Chondrocyte (in vitro differentiated cells): ENCODE measurements around the gene ALDOC. TPM values are rescaled to one million over a fixed set of nuclear protein-coding genes. Genes with fewer than 3 reads are reported as not detected.
"Not testable (repeated sequence)": the region's sequence is repeated elsewhere in the genome, so short reads cannot be mapped to it uniquely, and the experiment has no call there.

Experiments used
- DNase-seq: peaks from one replicate; pipeline ENCODE4 v3.0.0; 2021; ENCODE audit warnings: mixed read lengths, low spot score
- H3K27ac Mint-ChIP-seq: one replicate; pipeline ENCODE4 v1.8.0; 2021; ENCODE audit warnings: mild to moderate bottlenecking, moderate library complexity, mixed read lengths; ENCODE audit not compliant: unreplicated experiment
- H3K27me3 Mint-ChIP-seq: 2 replicates; pipeline ENCODE4 v1.8.0; 2021; ENCODE audit warnings: low read depth, mixed read lengths
- H3K36me3 Mint-ChIP-seq: 2 replicates; pipeline ENCODE4 v1.8.0; 2021; ENCODE audit warnings: low read depth, mixed read lengths
- H3K4me1 Mint-ChIP-seq: 2 replicates; pipeline ENCODE4 v1.8.0; 2021; ENCODE audit warnings: low read depth, mild to moderate bottlenecking, mixed read lengths
- H3K4me3 Mint-ChIP-seq: one replicate; pipeline ENCODE4 v1.8.0; 2021; ENCODE audit warnings: mild to moderate bottlenecking, moderate library complexity, mixed read lengths; ENCODE audit not compliant: unreplicated experiment
- H3K9me3 Mint-ChIP-seq: 2 replicates; pipeline ENCODE4 v1.8.0; 2021; ENCODE audit warnings: low read depth, mixed read lengths
- total RNA-seq: library from RNA; stranded (reverse); gene quantifications from 3 replicates; pipeline ENCODE4 v1.2.1, GENCODE V29; 2021
- TF ChIP-seq, protein P1 (sequence below): fragments of 200-600 bp; sonication (generic); IDR thresholded peaks from 2 replicates; pipeline ENCODE4 v1.5.0; 2021; ENCODE audit warnings: antibody characterized with exemption, mild to moderate bottlenecking, moderate library complexity

Gene ALDOC
- total RNA-seq, 1 donor from 2014 or later, result 9.5 TPM

DNA sequence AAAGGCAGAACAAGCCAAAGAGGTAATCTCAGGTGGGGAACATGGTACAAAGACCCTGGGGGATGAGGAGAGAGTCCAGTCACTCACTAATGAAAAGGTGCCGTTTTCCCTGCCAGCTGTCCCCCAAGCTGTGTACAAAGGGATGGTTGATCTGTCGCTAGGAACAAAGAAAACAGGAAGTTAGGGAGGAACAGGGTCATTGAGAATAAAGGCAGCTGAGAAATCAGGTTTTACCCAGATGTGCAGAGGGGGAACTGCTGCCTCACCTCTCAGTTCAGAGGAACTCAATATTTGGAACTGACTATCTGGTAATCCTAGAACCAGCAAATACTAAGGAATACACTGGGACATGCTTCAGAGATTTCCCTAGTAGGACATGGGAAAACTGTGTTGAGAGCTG is 35.8 kb upstream of the ALDOC start:
- H3K36me3 Mint-ChIP-seq, result peaks cover 25% of the 10 kb centered on the region
- TF ChIP-seq, protein P1, sequence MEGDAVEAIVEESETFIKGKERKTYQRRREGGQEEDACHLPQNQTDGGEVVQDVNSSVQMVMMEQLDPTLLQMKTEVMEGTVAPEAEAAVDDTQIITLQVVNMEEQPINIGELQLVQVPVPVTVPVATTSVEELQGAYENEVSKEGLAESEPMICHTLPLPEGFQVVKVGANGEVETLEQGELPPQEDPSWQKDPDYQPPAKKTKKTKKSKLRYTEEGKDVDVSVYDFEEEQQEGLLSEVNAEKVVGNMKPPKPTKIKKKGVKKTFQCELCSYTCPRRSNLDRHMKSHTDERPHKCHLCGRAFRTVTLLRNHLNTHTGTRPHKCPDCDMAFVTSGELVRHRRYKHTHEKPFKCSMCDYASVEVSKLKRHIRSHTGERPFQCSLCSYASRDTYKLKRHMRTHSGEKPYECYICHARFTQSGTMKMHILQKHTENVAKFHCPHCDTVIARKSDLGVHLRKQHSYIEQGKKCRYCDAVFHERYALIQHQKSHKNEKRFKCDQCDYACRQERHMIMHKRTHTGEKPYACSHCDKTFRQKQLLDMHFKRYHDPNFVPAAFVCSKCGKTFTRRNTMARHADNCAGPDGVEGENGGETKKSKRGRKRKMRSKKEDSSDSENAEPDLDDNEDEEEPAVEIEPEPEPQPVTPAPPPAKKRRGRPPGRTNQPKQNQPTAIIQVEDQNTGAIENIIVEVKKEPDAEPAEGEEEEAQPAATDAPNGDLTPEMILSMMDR, result no peak
- no peaks in the 10 kb centered on the region for H3K9me3 Mint-ChIP-seq
- no peak for DNase-seq
- H3K4me3 Mint-ChIP-seq, result no peak overlapping the region
- no peaks in the 10 kb centered on the region for H3K27me3 Mint-ChIP-seq
- no peak overlapping the region for H3K27ac Mint-ChIP-seq
- H3K4me1 Mint-ChIP-seq, result no peaks in the 10 kb centered on the region

DNA sequence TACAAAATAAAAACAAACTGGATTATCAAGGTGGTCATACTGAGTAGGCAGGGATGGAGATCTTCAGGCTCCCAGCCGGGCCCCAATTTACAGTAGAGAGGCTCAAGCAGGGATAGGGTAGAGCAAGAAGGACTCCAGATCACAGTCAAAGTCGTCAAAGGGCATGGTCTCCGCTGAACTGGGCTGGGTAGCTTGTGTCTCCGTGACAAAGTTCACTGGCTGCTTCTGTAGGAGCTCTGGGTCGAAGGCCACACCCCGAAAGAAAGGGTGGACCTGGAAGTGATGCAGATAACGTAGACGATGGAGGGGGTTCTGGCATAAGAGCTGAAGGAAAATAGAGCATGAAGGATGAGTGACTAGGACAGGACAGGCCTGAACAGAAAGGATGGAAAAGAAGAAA is 33.7 kb upstream of the ALDOC start:
- no peaks in the 10 kb centered on the region for H3K9me3 Mint-ChIP-seq
- no peaks in the 10 kb centered on the region for H3K27me3 Mint-ChIP-seq
- DNase-seq, result no peak
- H3K27ac Mint-ChIP-seq, result no peak overlapping the region
- no peak overlapping the region for H3K4me3 Mint-ChIP-seq
- H3K36me3 Mint-ChIP-seq, result peaks cover 11% of the 10 kb centered on the region
- H3K4me1 Mint-ChIP-seq, result no peaks in the 10 kb centered on the region
- TF ChIP-seq, protein P1, result no peak

DNA sequence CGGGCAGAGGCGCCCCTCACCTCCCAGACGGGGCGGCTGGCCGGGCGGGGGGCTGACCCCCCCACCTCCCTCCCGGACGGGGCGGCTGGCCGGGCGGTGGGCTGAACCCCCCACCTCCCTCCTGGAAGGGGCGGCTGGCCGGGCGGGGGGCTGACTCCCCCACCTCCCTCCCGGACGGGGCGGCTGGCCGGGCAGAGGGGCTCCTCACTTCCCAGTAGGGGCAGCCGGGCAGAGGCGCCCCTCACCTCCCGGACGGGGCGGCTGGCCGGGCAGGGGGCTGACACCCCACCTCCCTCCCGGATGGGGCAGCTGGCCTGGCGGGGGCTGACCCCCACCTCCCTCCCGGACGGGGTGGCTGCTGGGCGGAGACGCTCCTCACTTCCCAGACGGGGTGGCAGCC is 27.3 kb upstream of the ALDOC start:
- H3K9me3 Mint-ChIP-seq, H3K27me3 Mint-ChIP-seq, H3K27ac Mint-ChIP-seq, H3K4me3 Mint-ChIP-seq, H3K4me1 Mint-ChIP-seq, H3K36me3 Mint-ChIP-seq, DNase-seq: not testable (repeated sequence)

DNA sequence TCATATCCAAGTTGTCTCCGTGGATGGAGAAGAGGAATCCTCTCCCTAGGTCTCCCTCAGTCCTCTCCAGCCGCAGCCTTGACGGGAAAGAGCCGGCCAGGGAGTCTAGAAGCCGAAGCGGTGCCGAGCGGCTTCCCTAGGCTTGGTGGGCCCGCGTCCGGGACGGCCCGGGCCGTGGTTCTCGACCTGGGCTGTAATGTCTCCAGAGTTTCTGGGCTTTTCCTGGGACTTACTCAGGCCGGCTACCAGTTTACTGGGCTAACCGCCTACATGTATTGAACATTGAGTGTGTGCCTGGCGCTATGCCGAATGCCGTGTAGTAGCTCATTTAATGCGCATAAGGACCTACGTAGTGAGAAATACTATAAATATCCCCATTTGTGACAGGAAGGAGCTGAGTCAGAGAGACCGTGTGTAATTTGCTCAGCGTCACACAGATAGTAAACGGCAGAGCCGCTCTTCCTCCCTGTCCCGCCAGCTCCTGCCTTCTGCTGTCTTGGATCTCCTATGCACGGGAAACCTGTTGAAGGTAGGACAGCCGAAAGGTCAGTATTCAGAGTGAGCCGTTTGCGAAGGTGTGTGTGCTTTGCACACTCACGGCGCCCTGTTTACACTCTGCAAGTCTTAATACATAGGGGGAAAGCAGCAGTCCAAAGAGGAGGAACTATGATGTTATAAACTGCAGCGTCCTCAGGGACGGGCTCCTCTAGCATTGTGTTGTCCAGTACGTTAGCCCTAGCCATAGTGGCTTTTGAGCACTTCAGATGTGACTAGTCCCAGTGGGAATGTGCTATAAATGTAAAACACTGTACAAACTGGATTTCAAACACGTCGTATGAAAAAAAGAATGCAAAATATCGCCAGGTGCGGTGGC is 22.9 kb upstream of the ALDOC start:
- no peaks in the 10 kb centered on the region for H3K27me3 Mint-ChIP-seq
- peak overlapping the region; percentile 86 for H3K4me3 Mint-ChIP-seq
- H3K27ac Mint-ChIP-seq, result peak overlapping the region; percentile 97
- TF ChIP-seq, protein P1, result no peak
- no peak for DNase-seq
- no peaks in the 10 kb centered on the region for H3K9me3 Mint-ChIP-seq
- peaks cover 21% of the 10 kb centered on the region for H3K4me1 Mint-ChIP-seq
- H3K36me3 Mint-ChIP-seq, result no peaks in the 10 kb centered on the region

DNA sequence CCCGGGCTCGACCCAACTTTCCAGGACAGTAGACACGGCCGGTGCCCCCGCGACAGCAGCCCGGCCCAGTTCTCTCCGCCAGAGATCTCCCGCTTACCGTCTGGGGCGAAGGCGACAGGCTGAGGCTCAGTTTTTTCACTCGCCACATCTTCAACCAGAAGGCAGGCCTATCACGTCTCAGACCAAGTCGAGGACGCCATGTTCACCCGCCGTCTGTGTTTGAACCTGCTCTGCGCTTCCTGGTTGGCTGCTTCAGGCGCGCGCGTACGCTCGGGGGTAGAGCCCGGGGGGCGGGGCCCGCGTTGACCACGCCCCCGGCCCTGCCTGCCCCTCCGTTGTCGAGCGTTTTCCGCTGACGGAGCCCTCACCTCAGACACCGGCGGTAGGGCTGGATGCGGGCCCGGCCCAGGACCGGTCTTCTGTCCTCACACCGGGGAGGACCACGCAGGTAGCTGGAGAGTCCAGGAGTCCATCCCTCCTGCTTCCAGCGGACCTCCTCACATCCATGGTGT is 22.2 kb upstream of the ALDOC start, which contains the start of gene SPAG5:
Gene SPAG5 (minus strand): TSS at position 227 of the 512 bp plus-strand sequence. CDS start 79 bp downstream, at position 148.
- peak within 1 kb of the TSS; percentile 97 for H3K27ac Mint-ChIP-seq
- peaks cover 21% of the 10 kb centered on the region for H3K4me1 Mint-ChIP-seq
- TF ChIP-seq, protein P1, result no peak
- no peaks in the 10 kb centered on the region for H3K27me3 Mint-ChIP-seq
- no peaks in the 10 kb centered on the region for H3K9me3 Mint-ChIP-seq
- DNase-seq, result peak; percentile 96
- H3K4me3 Mint-ChIP-seq, result peak within 1 kb of the TSS; percentile 86
- H3K36me3 Mint-ChIP-seq, result no peaks in the 10 kb centered on the region
